TTC549 (cell line): ENCODE data around the gene MYBPC2.
"Not testable (repeated sequence)": the region's sequence is repeated elsewhere in the genome, so short reads cannot be mapped to it uniquely, and the experiment has no call there.

Experiments used
- FAIRE-seq: peaks from 2 replicates; lab custom pipeline; 2012; peaks lifted over from hg19 to GRCh38; lab: Jason Lieb, UNC

The MYBPC2 gene

GRCh38 chr19:50432221-50433028 is at the start of gene MYBPC2:
Gene MYBPC2 (plus strand): TSS chr19:50432892. CDS start chr19:50432954, 62 bp downstream.
- FAIRE-seq, result no peak

- FAIRE-seq, result no peak
Measured at GRCh38 chr19:50383001-50383851, 49.5 kb upstream of the MYBPC2 start.

- peak; percentile 81 for FAIRE-seq
Measured at GRCh38 chr19:50383852-50384684, 48.6 kb upstream of the MYBPC2 start, which contains the start of gene POLD1. Gene POLD1 (plus strand): TSS chr19:50384347. CDS start chr19:50398852, 14,505 bp downstream.

- no peak for FAIRE-seq
Measured at GRCh38 chr19:50384685-50385535, 47.8 kb upstream of the MYBPC2 start.

- no peak for FAIRE-seq
Measured at GRCh38 chr19:50387176-50387867, 45.4 kb upstream of the MYBPC2 start.

- no peak for FAIRE-seq
Measured at GRCh38 chr19:50387868-50388245, 44.8 kb upstream of the MYBPC2 start.

DNA sequence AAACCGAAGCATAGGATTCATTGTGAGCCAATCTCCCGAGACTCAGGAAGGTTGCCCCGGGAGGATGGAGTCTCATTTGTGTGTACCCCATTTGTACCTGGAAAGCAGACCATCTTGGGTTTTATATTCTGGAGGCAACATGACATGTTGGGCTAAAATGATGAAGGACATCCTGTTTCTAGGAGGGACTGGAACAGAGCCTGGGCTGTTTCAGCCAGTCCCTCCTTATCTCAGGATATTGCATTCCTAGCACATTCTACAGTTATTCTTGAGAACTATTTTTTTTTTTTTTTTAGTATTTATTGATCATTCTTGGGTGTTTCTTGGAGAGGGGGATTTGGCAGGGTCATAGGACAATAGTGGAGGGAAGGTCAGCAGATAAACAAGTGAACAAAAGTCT is 42.4 kb upstream of the MYBPC2 start:
- not testable (repeated sequence) for FAIRE-seq

- FAIRE-seq, result not testable (repeated sequence)
Measured at GRCh38 chr19:50390952-50391351, 41.7 kb upstream of the MYBPC2 start.

DNA sequence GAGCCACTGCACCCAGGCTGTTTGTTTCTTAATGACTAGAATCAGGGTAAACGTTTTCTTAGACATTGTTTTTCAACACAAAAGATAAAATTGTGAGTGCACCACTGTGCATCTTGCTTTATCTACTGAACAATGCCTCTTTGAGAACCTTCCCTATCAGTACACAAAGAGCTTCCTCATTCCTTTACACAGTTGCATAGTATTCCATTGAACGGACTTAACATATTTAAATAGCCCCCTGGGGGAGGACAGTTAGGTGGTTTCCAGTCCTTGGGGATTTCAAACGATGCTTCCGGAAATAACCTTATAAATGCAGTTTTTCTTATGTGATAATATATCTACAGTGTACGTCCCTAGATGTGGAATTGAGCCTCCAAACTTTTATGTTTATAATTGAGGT is 39.9 kb upstream of the MYBPC2 start:
- no peak for FAIRE-seq

DNA sequence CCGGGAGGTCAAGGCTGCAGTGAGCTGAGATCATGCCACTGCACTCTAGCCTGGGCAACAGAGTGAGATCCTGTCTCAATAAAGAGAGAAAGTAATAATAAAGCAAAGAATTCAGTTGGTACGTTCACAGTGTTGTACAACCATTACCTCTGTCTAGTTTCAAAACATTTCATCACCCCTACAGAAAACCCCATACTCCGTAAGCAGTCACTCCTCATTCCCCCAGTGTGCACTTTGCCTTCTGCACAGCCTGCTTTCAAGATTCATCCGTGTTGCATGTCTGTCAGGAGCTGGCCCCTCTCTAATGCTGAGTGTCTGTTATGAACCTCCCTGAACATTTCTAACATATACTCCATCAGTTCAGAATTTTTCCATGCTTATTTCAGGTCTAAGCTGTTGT is 39.1 kb upstream of the MYBPC2 start:
- FAIRE-seq, result no peak

GRCh38 chr19:50394017-50394416 is 38.7 kb upstream of the MYBPC2 start:
- FAIRE-seq, result no peak

- no peak for FAIRE-seq
Measured at GRCh38 chr19:50398675-50399367, 33.9 kb upstream of the MYBPC2 start.

GRCh38 chr19:50399368-50399745 is 33.3 kb upstream of the MYBPC2 start:
- FAIRE-seq, result no peak

- no peak for FAIRE-seq
Measured at GRCh38 chr19:50401605-50402450, 30.9 kb upstream of the MYBPC2 start.

GRCh38 chr19:50402544-50403301 is 30.0 kb upstream of the MYBPC2 start:
- no peak for FAIRE-seq

DNA sequence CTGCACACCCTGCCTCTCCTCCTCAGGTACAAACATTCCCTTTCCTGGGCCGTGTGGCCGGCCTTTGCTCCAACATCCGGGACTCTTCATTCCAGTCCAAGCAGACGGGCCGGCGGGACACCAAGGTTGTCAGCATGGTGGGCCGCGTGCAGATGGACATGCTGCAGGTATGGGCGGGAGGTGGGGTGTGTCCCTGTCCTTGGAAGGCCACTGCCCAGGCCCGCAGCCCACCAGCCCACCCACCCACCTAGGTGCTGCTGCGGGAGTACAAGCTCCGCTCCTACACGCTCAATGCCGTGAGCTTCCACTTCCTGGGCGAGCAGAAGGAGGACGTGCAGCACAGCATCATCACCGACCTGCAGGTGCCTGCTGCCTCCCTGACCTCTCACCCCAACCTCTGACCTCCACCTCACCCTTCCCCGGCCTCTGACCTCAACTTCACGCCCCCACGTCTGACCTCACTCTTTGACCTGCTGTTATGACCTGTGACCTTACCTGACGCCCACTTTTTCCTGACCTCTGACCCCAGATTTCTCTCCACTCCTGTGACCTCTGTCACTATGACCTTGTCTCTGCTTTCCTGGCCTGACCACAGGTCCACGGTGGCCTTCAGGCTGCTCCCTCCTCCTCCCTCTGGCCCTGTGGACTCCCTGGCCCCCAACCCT is 26.4 kb upstream of the MYBPC2 start:
- FAIRE-seq, result no peak

GRCh38 chr19:50406829-50407228 is 25.9 kb upstream of the MYBPC2 start:
- FAIRE-seq, result no peak

GRCh38 chr19:50409347-50409746 is 23.3 kb upstream of the MYBPC2 start:
- no peak for FAIRE-seq
